Activated naive CD8-positive, alpha-beta T cell treated with anti-CD3 and anti-CD28 coated beads for 36 hours (primary cell): Measurements from ENCODE around the gene EFL1. TPM values are rescaled to one million over a fixed set of nuclear protein-coding genes. Genes with fewer than 3 reads are reported as not detected.

ENCODE experiments used
- DNase-seq: peaks from one replicate; pipeline ENCODE4 v3.0.0; 2021
- H3K27ac Mint-ChIP-seq: one replicate; pipeline ENCODE4 v1.8.0; 2022; ENCODE audit warnings: mild to moderate bottlenecking, moderate library complexity, mixed read lengths
- H3K27me3 Mint-ChIP-seq: one replicate; pipeline ENCODE4 v1.8.0; 2022; ENCODE audit warnings: mild to moderate bottlenecking, mixed read lengths
- H3K36me3 Mint-ChIP-seq: one replicate; pipeline ENCODE4 v1.8.0; 2021; ENCODE audit warnings: mild to moderate bottlenecking, mixed read lengths
- H3K4me1 Mint-ChIP-seq: one replicate; pipeline ENCODE4 v1.8.0; 2021; ENCODE audit warnings: mixed read lengths
- H3K4me3 Mint-ChIP-seq: one replicate; pipeline ENCODE4 v1.8.0; 2022; ENCODE audit warnings: mild to moderate bottlenecking, moderate library complexity, mixed read lengths
- H3K9me3 Mint-ChIP-seq: one replicate; pipeline ENCODE4 v1.8.0; 2022; ENCODE audit warnings: mixed read lengths
- total RNA-seq, 2 experiments: library from RNA; stranded (reverse); gene quantifications; one replicate each; pipeline ENCODE4 v1.2.3, GENCODE V29; 2021

Gene EFL1
- total RNA-seq, 2 experiments from 2014 or later, result 23.7 to 25.3 TPM

- no peaks in the 10 kb centered on the region for H3K9me3 Mint-ChIP-seq
- no peaks in the 10 kb centered on the region for H3K36me3 Mint-ChIP-seq
- H3K27me3 Mint-ChIP-seq, result peaks cover 15% of the 10 kb centered on the region
- no peaks in the 10 kb centered on the region for H3K4me1 Mint-ChIP-seq
- DNase-seq, result no peak
- H3K4me3 Mint-ChIP-seq, result no peak overlapping the region
- H3K27ac Mint-ChIP-seq, result no peak overlapping the region
These were observed 181.8 kb downstream of the EFL1 start for GRCh38 chr15:82080774-82081173.

Other genes with a start within 250 kb of the EFL1 start
- under 1 TPM; 0.33 to 0.40 TPM for gene MEX3B, start 216.7 kb downstream of the EFL1 start, total RNA-seq
- 1 to 10 TPM in 1 of 2 experiments, under 1 TPM in 1; 0.76 to 2.4 TPM for gene SAXO2, start 84 bp upstream of the EFL1 start, total RNA-seq
- 1 to 10 TPM; 1.1 to 1.3 TPM for gene GOLGA6L10, start 86.7 kb upstream of the EFL1 start, total RNA-seq
- gene GOLGA6L9, start 167.1 kb upstream of the EFL1 start, total RNA-seq, result 1 to 10 TPM; 1.8 to 2.1 TPM